SU-DHL-6 (cell line): ENCODE results near the gene WNT10A.

Experiments
- CTCF ChIP-seq: fragments of 200-600 bp; sonication (generic); IDR thresholded peaks from one replicate; pipeline ENCODE4 v1.5.1; 2017; ENCODE audit warnings: antibody characterized with exemption, mild to moderate bottlenecking, low read length, moderate library complexity; ENCODE audit not compliant: insufficient read depth, poor library complexity, severe bottlenecking
- EZH2phosphoT487 ChIP-seq: fragments of 200-600 bp; sonication (generic), shearing (Covaris generic); conservative IDR thresholded peaks from 2 replicates; pipeline ENCODE4 v1.6.1; 2018; ENCODE audit warnings: mild to moderate bottlenecking, antibody characterized with exemption, low read length, moderate library complexity, mixed read lengths

- no peak for TF ChIP-seq CTCF
- no peak for TF ChIP-seq EZH2phosphoT487
Measured at GRCh38 chr2:218839888-218840287, 40.8 kb upstream of the WNT10A start.
